OCI-M2 (cell line): ENCODE results near the gene PDIA5.
"Not testable (repeated sequence)": the region's sequence is repeated elsewhere in the genome, so short reads cannot be mapped to it uniquely, and the experiment has no call there.

Experiments
- DNase-seq: peaks from one replicate; lab custom pipeline; 2025; ENCODE audit not compliant: unreplicated experiment; lab: John Stamatoyannopoulos, UW

PDIA5 gene

DNA sequence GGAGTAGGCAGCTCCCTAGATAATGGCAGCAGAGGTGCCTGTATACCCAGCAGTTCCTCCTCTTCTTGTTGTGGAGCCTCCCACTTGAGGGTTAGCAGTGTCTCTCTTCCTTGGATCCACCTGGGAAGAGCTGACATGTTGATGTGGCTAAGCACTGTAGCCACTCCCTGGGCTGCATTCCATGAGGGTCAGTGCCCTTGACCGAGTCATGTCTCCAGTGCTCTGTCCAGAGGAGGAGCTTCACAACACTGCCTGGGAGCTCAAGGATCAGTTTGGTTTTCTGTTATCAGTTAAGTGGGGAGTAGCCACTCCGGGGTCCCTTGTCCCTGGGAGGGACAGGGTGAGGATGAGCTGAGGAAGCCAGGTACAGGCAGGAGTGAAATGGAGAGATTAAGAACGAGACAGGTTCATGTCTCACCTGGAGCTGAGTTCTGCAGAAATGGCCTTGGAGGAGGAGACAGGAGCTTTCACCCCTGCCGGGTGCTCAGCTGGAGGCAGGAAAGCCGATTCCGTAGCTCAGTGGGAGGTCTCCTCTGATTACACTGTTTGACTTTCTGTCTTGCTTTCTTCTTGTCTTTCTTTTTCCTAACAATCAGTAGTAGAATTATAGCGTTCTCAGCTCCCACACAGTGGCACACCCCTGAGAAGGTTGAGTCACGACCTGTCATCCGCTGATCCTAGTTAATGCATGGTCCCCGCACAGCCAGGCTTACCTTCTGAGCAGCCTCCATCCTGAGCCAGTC lies 77.0 kb downstream of the PDIA5 start:
- no peak for DNase-seq

DNA sequence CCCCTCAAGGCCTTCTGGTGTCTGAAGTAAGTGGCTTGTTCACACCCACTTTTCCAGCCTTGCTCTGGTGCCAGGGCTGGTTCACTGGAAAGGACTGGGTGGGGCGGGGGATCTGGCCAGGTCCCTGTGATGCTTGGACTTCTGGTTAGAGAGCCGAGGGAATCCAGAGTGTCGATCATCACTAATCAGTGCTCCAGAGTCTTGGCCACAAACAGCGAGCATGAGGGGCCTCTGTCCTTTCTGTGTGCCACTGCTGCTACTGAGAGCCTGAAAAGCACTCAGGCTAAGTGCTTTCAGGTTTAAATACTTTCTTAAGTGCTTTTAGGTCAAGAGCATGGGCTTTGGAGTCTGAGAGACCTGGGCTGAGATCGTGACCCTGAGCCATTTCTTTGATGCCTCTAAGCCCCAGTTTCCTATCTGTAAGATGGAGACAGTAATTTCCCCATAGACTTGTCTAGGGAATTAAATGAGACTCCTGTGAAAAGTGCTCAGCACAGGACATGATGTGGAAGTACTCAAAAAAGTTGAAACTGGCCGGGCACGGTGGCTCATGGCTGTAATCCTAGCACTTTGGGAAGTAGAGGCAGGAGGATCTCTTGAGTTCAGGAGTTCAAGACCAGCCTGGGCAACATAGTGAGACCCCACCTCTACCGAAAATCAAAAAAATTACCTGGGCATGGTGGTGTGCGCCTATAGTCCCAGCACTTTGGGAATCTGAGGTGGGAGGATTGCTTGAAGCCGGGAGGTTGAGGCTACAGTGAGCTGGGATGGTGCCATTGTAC lies 81.1 kb downstream of the PDIA5 start:
- no peak for DNase-seq

DNA sequence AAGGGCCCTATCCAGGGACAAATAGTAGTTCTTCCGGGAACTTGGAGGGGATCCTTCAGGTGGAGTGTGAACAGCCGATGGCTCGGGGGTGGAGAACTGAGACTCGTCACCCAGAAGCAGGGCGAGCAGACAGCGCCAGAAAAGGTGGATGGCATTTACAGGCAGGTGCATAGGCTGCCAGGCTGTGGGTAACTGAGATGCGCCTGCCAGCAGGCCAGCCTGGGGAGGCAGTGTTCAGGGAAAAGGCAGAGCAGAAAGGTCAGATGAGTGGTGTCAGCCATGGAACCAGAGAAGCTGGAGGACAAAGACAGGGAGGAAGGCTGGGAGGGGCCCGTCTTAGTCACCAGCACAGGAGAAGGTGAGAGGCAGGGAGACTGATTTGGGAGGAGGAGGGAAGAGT lies 81.9 kb downstream of the PDIA5 start:
- DNase-seq = no peak

DNA sequence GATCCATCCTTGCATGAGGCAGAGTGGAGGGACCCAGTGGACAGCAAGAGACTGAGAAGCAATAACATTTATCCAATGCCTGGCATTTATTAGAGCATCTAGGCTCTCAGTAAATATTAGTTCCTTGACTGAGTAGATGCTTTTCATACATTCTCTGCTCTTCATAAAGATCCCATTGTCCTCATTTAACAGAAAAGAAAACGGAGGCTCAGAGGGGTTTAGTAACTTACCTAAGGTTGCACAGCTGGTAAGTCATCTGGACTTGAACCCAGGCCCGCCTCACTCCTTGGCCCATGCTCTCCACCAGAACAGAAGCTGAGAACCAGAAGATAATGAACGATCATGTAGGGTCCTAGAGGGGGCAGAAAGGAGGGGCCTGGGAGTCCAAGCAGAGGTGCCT lies 82.7 kb downstream of the PDIA5 start:
- DNase-seq = no peak

DNA sequence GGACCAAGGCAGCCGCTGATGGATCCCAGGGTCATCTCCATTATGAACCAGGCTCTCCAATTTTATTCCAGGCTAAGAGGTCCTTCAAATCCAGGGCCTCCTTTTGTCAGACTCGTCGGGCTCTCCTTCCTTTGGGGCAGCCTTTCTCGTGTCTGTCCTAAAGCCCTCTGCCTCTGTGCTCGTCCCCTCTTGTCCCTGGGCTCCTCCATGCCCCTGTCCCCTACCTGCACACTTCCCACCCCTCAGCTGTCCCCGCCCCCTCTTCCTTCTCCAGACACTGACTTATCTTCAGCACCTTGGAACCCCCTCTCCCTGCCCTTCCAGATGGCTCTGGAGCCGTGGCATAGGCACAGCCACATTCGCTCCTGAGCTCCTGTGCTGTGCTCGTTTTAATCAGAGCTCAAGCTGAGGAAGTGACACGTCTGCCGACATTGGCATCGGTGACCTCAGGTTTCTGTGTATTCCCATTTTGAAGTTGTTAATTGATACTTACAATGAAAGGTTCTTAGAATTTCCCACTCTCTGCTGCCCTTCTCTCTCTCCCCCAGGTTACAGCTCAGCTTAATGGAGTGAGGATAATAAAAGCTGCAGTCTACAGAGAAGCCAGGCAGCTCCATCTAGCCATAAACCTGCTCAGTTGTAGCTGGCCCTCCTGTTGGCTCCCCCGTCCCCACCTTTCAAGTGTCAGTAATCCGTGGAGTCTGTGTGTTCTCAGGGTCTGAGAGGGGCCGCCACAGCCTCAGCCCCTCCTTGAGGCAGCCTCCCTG lies 83.8 kb downstream of the PDIA5 start:
- DNase-seq = no peak

DNA sequence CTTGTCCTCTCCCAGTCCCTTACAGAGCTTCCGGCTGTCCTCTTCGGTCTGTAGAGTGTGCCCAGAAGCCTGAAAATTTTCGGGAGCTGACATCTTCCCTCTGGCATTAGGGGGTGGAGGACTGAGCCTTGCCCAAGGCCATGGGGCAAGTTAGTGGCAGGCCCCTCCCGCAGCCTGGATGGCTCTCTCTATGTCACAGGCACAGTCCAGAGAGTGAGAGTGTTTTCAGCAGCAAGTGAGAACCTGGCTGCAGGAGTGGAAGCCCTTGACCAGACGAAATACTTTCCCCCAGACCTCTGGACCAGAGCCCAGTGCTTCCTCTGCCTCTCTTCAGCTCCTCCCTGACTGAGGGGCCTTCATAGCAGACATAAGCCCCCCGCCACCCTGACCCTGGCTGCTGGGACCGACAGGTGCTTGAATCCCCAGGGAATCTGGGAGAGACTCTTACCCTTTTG lies 84.5 kb downstream of the PDIA5 start:
- DNase-seq = no peak

DNA sequence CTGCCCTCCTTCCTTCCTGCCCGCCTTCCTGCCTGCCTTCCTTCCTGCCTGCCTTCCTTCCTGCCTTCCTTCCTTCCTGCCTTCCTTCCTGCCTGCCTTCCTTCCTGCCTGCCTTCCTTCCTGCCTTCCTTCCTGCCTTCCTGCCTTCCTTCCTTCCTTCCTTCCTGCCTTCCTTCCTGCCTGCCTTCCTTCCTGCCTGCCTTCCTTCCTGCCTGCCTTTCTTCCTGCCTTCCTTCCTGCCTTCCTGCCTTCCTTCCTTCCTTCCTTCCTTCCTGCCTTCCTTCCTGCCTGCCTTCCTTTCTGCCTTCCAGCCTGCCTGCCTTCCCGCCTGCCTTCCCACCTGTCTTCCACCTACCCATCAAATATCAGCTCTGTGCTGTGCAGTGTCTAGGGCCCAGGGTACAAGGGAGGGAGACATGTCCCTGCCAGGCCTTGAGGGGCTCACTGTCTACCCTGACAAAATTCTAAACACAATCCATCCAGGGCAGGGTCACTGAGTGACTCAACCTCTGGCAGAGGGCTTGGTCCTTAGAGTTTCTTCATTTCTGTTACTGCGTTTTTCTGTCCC lies 85.1 kb downstream of the PDIA5 start:
- DNase-seq = not testable (repeated sequence)

DNA sequence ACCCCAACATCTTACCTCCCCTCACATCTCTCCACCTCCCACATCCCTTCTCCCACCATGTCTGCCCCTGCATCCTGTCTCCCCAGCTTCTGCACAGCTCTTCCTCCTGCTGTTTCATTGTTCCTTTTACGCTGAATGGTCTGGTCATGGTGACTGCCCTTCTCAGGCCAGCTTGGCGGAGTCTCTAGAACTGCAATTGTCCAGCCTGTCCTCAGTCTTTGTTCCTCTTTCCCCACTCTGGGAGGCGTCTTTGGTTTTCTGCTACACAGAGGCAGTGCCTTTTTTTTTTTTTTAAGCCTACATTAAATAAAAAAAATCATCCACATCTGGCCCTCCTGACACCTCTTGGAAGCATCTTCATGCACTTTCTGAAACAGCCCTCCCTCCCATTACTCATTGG lies 85.9 kb downstream of the PDIA5 start:
- DNase-seq = no peak

DNA sequence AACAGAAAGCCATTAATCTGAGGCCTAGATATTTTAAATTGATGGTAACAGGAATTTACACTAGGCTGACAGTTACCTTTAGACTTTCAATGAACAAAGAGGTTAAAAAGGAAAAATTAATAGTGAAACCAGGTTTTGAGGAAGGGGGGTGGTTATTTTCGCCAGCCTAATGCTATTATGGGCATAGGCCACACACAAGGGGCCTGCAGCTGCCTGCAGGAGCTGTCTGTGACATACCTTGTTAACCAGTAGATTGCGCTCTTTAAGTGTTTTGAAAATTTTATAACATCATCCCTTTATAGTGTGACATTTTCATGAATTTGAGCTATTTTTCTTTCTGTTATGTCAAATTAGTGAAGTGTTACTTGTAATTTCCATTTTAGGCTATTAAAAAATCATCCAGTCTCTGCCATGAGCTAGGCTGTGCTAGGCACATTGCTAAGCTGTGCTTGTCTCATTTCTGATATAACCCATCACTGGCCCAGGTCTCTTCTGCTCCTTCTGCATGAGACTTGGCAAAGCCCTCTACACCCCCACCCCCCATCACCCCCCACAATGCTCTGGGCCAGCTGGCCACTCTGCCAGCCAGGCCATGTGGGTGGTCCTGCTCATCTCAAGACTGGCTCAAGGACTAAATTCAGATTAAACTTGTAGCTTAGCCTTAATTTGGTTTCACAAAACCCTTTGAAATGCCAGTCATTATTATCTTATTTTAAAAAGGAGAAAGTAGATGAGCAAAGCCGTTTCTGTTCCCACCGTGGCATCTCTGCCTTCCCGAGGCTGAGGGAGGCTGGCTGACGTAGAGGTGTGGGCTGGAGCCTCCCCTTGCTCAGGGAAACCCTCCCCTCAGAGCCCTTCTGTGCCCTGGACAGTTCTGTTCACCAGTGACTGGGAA lies 86.5 kb downstream of the PDIA5 start:
- DNase-seq = no peak

DNA sequence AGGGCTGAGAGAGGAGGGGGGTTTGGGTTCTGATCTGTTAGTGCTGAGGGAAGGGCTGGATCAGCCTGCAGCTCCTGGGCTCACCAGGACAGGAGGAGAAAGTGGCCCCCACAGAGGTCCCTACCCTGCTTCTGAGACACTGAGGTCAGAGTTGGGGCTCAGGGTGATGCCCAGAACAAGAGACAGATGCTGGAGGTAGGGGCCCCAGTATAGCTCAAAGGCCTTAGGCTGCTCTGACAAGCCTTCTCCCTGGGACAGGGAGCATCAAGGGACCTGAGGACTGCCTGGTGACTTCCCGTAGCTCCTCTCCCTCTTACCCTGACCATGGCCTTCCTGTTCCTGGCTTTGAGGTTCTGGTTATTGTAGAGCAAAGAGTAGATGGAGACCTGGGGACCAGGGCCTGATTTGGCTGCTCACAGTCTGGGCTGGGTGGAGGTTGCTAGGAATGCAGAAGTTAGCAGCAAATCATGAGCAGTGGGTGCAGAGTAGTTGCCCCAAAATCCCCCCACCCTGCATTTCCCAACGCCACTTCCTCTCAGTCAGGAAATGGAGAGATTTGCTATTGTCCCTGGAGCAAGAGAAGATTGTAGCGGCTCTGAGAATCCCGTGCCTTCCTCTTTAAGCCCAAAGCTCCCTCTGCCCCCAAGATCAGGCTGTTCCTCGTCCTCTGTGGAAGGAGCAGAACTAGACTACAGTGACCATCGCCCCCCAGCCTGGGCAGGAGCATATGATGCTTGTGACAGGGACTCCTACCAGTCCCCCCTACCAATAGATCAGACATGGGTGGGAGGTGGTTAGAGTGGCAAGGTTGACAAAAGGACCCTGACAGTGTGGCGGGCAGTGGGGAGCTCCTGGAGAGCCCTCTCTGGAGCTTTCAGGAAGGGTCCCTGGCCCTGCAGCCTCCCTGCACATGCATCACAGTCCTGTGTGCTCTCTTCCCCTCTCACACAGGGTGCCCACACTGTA lies 87.5 kb downstream of the PDIA5 start:
- no peak for DNase-seq

DNA sequence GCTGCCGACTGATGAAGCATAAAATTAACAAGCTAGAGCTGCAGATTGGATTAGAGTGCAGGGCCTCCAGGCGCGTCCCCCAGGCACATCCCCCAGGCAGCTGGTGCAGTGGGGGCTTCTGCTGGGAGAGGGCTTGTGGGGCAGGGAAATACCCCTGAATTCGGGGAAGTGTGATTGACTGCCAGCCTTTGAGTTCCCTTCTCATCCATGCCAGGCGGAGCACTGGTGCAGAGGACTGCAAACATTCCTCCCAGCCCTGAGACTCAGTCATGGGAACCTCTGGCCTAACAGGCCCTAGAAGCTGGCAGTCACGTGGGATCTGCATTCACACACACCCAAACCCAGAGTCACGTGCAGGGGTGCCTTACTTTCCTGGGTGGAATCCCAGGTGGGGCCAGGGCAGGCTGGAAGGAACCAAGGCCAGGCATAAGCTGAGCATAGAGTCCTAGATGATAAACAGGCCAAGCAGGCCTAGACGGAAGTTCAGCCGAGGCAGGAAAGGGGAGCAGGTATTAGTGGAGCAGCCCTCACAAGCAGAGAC lies 88.7 kb downstream of the PDIA5 start:
- no peak for DNase-seq

DNA sequence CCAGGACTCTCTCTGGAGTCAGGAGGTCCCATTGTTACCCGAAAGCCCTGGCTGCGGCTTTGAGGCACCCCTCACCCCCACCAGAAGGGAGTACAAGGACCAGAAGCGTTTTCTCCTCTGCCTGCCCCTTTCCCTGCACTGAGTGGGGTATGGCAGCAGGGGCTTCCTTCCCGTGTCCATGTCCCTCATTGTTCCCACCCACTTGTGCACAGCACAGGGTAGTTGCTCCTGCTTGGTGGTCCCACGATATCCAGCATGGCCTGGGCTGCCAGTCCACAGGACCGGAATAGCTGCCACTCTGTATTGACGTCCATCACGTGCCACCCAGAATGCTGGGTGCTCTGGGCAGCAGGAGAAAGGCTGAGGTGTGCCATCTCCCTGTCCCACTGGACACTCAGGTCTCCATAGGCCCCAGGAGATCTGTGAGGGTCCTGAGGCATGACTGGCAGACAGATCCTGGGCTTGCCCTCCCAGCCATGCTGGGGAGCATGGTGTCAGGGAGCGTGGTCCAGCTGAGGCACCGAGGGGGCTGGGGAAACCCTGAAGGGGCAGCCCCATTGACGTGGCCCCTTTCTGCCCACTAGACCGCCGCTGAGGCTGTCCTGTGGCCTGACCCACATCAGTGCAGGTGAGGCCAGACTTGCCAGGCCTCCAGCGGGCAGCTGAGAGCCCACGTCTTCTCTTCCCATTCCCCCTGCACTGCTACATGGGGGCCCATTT lies 89.6 kb downstream of the PDIA5 start:
- no peak for DNase-seq

DNA sequence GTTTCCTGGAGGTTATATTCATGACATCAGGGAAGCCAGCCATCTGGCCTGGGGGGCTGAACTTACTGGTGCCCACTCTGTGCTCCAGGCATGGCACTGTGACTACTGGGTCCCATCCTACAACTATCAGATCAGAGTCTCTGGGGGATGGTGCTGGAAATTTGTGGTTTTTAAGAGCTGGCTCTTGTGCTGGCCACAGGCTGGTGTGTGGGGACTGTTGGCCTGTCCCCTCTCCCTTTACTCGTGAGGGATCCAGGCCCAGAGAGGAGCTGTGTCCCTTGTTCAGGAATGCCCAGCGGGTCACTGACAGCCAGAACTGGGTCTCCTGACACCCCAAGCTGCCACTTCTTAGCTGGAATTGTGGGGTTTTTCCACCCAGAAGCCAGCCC lies 90.4 kb downstream of the PDIA5 start:
- no peak for DNase-seq

DNA sequence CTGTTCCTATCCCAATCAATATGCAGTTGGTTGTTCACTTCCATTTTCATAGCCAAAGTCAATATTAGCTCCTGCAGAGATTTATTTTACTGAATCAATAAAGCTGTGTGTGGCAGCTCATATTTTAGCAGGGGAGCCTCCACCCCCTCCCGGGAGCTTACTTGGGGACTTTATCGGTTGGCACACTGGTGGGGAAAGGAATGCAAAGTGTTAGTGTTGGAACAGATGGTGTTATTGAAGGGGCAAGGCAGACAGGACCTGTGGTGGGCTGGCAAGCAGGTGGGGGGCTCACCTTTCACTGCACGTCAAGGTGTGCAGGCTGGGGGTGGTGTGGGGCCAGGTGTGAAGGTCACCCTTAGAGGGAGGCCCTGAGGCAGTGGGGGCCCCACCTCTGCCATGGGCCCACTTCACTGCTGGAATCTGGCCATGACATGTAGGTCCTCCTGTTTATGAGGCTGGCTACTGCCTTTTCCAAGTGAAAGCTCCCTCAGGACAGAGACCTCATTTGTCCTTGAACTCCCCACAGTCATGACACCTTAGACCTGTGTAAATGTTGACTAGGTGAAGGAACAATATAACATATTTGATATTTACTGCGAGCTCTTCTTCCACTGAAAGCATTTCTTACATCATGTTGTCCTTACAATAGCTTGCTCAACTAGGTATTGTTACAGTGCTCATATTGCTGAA lies 90.9 kb downstream of the PDIA5 start:
- DNase-seq = no peak

DNA sequence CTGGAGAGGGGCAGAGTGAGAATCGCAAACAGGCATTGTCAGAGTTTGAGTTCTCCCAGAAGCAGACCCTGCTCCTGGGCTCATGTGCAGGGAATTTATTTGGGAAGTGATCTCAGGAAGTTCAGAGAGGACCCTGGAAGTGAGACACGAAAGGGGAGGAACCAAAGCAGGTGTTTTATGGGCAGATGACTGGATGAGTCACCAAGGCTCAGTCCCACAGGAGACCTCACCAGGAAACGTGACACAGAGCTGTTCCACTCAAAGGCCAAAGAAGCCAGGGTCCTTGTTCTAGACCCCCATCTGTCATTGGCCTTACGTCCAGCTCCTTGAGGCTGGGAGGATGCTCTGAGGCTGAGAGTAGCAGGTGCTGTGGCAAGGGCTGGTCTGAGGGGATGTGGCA lies 91.5 kb downstream of the PDIA5 start:
- no peak for DNase-seq

DNA sequence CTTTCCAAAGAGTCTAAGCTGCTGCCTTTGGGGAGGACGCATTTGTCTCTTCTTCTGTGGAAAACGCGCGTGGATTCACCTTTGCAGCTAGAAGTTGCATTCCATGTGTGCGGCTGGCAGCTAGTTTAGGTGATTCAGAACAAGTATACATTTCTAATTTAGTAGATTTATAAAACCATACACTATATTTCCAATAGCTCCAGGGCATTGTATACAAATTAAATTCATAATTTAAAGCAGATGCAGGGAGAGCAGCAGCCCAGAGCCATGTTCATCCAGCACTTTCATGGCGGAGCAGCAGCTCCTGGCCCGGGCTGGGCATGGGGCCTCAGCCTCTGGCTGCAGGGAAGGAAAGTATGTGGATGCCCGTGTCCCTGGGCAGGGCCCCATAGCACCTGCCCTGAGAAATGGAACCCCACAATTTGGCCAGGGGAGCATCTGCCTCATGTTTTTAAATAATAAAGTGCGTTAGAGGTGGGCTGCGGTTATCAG lies 92.1 kb downstream of the PDIA5 start:
- DNase-seq = no peak

DNA sequence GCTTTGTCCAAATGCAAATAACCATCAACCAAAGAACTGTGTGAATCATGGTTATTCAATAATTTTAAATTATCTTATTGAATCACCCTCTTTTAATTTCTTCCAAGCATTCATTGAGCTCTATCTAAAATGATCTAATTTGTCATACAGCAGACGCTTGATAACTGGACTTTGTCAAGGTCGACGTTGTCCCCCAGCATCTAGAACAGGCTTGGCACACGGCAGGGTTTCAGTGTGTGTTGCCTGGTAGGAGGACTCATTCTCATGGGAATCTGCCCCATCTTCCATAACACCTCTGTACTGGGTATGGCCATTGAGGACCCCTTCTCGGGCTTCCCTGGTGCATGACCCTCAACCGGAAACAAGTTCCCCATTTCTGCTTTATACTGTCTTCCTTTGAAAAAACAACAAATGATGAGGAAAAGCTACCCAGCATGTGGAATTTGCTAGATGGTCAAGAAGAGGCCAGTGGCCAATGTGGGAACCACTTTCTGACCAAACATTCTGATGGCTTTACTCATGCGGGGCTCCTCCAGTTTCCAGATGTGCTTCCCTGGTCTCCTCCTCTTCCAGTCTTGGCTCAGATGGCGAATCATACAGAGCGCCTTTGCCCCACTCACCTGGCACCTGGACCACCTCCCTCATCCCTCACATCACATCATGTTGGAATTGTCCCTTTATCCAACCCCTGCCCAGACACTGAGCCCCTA lies 93.3 kb downstream of the PDIA5 start:
- no peak for DNase-seq
